Spleen (tissue), 13 donors: ENCODE results near the gene PCSK7. TPM values are rescaled to one million over a fixed set of nuclear protein-coding genes. Genes with fewer than 3 reads are reported as not detected.

Experiments
- DNase-seq: peaks from one replicate; pipeline ENCODE4 v3.0.0-alpha.2; 2020
- H3K27ac ChIP-seq, 8 donors: fragments of 200-600 bp; sonication (generic) in 7 of 8; 1 replicate in 4 of 8; 2 replicates in 4 of 8; pipeline versions ENCODE4 v1.5.0 to v1.8.0; 2016 to 2021; ENCODE audit warnings: inconsistent platforms in 4 of 8, mild to moderate bottlenecking in 4 of 8, moderate library complexity in 1 of 8
- H3K27me3 ChIP-seq, 7 donors: fragments of 200-600 bp; sonication (generic) in 6 of 7; replicated peaks in 1 of 7; 1 replicate in 4 of 7; 2 replicates in 3 of 7; pipeline versions ENCODE4 v1.5.0 to v1.8.0; 2016 to 2021; ENCODE audit warnings: inconsistent platforms in 3 of 7, mild to moderate bottlenecking in 1 of 7
- H3K36me3 ChIP-seq, 6 donors: fragments of 200-600 bp; sonication (generic) in 5 of 6; 1 replicate in 4 of 6; 2 replicates in 2 of 6; pipeline versions ENCODE4 v1.5.0 to v1.8.0; 2016 to 2021; ENCODE audit warnings: inconsistent platforms in 2 of 6
- H3K4me1 ChIP-seq, 6 donors: fragments of 200-600 bp; sonication (generic) in 5 of 6; 1 replicate in 3 of 6; 2 replicates in 3 of 6; pipeline versions ENCODE4 v1.5.0 to v1.8.0; 2016 to 2021; ENCODE audit warnings: inconsistent platforms in 3 of 6
- H3K4me3 ChIP-seq, 8 donors: fragments of 200-600 bp; sonication (generic) in 7 of 8; 1 replicate in 4 of 8; 2 replicates in 4 of 8; pipeline versions ENCODE4 v1.5.0 to v1.8.0; 2016 to 2021; ENCODE audit warnings: inconsistent platforms in 4 of 8, mild to moderate bottlenecking in 4 of 8, moderate library complexity in 2 of 8
- H3K9me3 ChIP-seq, 8 donors: fragments of 200-600 bp; sonication (generic) in 7 of 8; 1 replicate in 4 of 8; 2 replicates in 4 of 8; pipeline versions ENCODE4 v1.5.0 to v1.8.0; 2016 to 2021; ENCODE audit warnings: inconsistent platforms in 4 of 8
- POLR2A ChIP-seq, 3 donors: fragments of 450-650 bp; IDR thresholded peaks; one replicate each; pipeline ENCODE4 v1.5.1; 2017; ENCODE audit warnings: antibody characterized with exemption in 3 of 3, mild to moderate bottlenecking in 1 of 3
- POLR2AphosphoS5 ChIP-seq, 3 donors: sonication (generic); formaldehyde crosslinking; IDR thresholded peaks; one replicate each; pipeline ENCODE4 v1.5.1; 2017; ENCODE audit warnings: antibody characterized with exemption in 3 of 3
- WGBS, 5 donors: extraction: QIAGEN DNeasy Blood & Tissue Kit in 3 of 5; methylation state at CpG; one replicate each; pipeline versions ENCODE4 v1.1.5 to v1.1.7; 2013 to 2018; 5-methylcytosine and 5-hydroxymethylcytosine counted together
- intact Hi-C: fragments of 100-400 bp; cut with DNase I; formaldehyde crosslinking; loops from one replicate; pipeline ENCODE4 v1.15.0; 2023; ENCODE audit warnings: low total_unique reads
- long read RNA-seq, 2 donors: transcript quantifications; one replicate each; lab custom pipeline, GENCODE V29; 2026
- polyA plus RNA-seq, 3 donors: library from polyadenylated mRNA; stranded (reverse); fragments of 200-250 nt; gene quantifications; one replicate each; pipeline ENCODE4 v1.2.1, GENCODE V29; 2013
- total RNA-seq, 7 donors: library from RNA; depleted of rRNA in 3 of 7; stranded (reverse); fragments of >200 nt in 3 of 7; fragmentation: NEBNext Ultra II Directional in 4 of 7; extraction: Animal tissue kit (Norgen Biotek cat#: 25700) in 4 of 7; gene quantifications; one replicate each; pipeline versions ENCODE4 v1.1.0 to v1.2.1, GENCODE V29; 2016 to 2021
- TF ChIP-seq, protein P1 (sequence below), 11 experiments: fragments of 200-600 bp in 7 of 11; fragments of 450-650 bp in 4 of 11; sonication (generic) in 4 of 11; IDR thresholded peaks in 8 of 11; conservative IDR thresholded peaks in 3 of 11; 1 replicate in 7 of 11; 2 replicates in 4 of 11; pipeline versions ENCODE4 v1.4.0 to v1.8.0; 2016 to 2021; ENCODE audit warnings: antibody characterized with exemption in 11 of 11, inconsistent platforms in 4 of 11, mild to moderate bottlenecking in 1 of 11
- donor health status: healthy with polysubstance abuse.
- donor health status: DM: no; HTN: no; CAD: no; lungs with moderate emphysema.
- donor health status: DM: no; HTN: no; CAD: no.
- donor health status: Bipolar disorder and iron deficiency.
- donor health status: healthy.
- donor health status: DM: no; HTN: no; CAD: no.
- donor health status: DM: yes; HTN: yes; CAD: no.

Gene PCSK7, protein sequence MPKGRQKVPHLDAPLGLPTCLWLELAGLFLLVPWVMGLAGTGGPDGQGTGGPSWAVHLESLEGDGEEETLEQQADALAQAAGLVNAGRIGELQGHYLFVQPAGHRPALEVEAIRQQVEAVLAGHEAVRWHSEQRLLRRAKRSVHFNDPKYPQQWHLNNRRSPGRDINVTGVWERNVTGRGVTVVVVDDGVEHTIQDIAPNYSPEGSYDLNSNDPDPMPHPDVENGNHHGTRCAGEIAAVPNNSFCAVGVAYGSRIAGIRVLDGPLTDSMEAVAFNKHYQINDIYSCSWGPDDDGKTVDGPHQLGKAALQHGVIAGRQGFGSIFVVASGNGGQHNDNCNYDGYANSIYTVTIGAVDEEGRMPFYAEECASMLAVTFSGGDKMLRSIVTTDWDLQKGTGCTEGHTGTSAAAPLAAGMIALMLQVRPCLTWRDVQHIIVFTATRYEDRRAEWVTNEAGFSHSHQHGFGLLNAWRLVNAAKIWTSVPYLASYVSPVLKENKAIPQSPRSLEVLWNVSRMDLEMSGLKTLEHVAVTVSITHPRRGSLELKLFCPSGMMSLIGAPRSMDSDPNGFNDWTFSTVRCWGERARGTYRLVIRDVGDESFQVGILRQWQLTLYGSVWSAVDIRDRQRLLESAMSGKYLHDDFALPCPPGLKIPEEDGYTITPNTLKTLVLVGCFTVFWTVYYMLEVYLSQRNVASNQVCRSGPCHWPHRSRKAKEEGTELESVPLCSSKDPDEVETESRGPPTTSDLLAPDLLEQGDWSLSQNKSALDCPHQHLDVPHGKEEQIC
- total RNA-seq (100 to 1,000 TPM in 5 of 7 donors, 10 to 100 TPM in 2; 92.6 to 152 (median 117) TPM), polyA plus RNA-seq (10 to 100 TPM; 27.3 to 53.4 (median 52.3) TPM)
- long read RNA-seq, donor 1, full-length matches to known transcripts = 2 of 2 reads
- long read RNA-seq, donor 1, partial matches to known transcripts = 0 of 2 reads
- long read RNA-seq, donor 1, other reads (novel, unspliced or antisense) = 0 of 2 reads
- long read RNA-seq, donor 2, full-length matches to known transcripts = 1 of 1 reads
- long read RNA-seq, donor 2, partial matches to known transcripts = 0 of 1 reads
- long read RNA-seq, donor 2, other reads (novel, unspliced or antisense) = 0 of 1 reads

DNA sequence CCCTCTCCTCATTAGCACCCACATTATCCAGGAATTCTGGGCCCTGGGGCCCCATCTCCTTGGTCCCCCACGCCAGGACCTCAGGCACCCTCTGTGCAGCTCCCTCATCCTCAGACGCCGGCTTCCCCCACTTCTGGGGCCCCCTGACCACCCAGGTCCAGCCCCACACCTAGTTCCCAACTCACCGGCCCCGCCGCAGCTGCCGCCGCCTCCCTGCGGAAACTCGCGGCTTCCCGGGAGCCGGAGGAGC lies at the start of gene PCSK7:
Gene PCSK7, minus strand, starts transcription at position 232 of the 250 bp plus-strand sequence. CDS start 2,229 bp downstream, outside the sequence.
- intact Hi-C loops = loop anchor here (10.0 kb wide), 1 partner anchor 93 kb away; the partner anchor contains the start of gene CEP164
- no peak for DNase-seq
- H3K9me3 ChIP-seq = no peaks in the 10 kb centered on the region
- 0 to 1% (median 1%) methylated on average over 8 to 13 of the region's 13 CpGs for WGBS, 5 donors
- TF ChIP-seq, protein P1, sequence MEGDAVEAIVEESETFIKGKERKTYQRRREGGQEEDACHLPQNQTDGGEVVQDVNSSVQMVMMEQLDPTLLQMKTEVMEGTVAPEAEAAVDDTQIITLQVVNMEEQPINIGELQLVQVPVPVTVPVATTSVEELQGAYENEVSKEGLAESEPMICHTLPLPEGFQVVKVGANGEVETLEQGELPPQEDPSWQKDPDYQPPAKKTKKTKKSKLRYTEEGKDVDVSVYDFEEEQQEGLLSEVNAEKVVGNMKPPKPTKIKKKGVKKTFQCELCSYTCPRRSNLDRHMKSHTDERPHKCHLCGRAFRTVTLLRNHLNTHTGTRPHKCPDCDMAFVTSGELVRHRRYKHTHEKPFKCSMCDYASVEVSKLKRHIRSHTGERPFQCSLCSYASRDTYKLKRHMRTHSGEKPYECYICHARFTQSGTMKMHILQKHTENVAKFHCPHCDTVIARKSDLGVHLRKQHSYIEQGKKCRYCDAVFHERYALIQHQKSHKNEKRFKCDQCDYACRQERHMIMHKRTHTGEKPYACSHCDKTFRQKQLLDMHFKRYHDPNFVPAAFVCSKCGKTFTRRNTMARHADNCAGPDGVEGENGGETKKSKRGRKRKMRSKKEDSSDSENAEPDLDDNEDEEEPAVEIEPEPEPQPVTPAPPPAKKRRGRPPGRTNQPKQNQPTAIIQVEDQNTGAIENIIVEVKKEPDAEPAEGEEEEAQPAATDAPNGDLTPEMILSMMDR (IDR thresholded peaks at IDR 0.05 in 8 of 11, conservative IDR thresholded peaks at IDR 0.05 in 3 of 11) = no peak
- TF ChIP-seq POLR2A (IDR thresholded peaks at IDR 0.05) = peak in 1 of 3 donors; percentile 18
- TF ChIP-seq POLR2AphosphoS5 (IDR thresholded peaks at IDR 0.05) = peak; percentile 70 to 85 (median 79)
- peak within 1 kb of the TSS; percentile 81 to 95 (median 91) for H3K4me3 ChIP-seq
- peaks cover 34 to 60% (median 48%) of the 10 kb centered on the region in 6 donors for H3K4me1 ChIP-seq
- no peaks in the 10 kb centered on the region for H3K27me3 ChIP-seq
- H3K36me3 ChIP-seq = peaks cover 0 to 48% (median 31%) of the 10 kb centered on the region in 6 donors
- peak within 1 kb of the TSS; percentile 91 to 98 (median 94) for H3K27ac ChIP-seq

DNA sequence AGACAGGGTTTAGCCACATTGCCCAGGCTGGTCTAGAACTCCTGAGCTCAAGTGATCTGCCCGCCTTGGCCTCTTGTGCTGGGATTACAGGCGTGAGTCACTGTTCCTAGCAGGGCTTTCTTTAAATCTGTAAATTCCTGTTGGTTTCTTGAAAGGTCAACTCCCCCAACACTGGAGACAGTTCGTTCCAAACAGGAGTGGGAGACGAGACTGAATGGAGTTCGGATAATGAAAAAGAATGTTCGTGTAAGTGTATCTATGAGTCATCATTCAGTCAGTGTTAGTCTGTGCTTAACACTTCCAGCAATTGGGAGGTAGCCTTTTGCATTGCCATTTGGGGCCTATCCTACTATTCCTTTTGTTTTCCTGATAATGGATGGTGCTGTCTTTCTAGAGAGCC lies 49.3 kb upstream of the PCSK7 start:
- Histone ChIP-seq H3K4me1 (peaks cover 0 to 3% (median 0%) of the 10 kb centered on the region in 6 donors), H3K27me3 (no peaks in the 10 kb centered on the region), H3K36me3 (peaks cover 0 to 81% (median 57%) of the 10 kb centered on the region in 6 donors), H3K4me3 (no peak overlapping the region), H3K27ac (no peak overlapping the region), H3K9me3 (no peaks in the 10 kb centered on the region)
- no peak for DNase-seq
- 86 to 97% (median 90%) methylated on average over 6 of the region's 6 CpGs for WGBS, 5 donors
- TF ChIP-seq POLR2A (IDR thresholded peaks at IDR 0.05) (no peak), POLR2AphosphoS5 (IDR thresholded peaks at IDR 0.05) (no peak)
- TF ChIP-seq, protein P1 (IDR thresholded peaks at IDR 0.05 in 8 of 11, conservative IDR thresholded peaks at IDR 0.05 in 3 of 11) = no peak
- intact Hi-C loops = no loop called here

DNA sequence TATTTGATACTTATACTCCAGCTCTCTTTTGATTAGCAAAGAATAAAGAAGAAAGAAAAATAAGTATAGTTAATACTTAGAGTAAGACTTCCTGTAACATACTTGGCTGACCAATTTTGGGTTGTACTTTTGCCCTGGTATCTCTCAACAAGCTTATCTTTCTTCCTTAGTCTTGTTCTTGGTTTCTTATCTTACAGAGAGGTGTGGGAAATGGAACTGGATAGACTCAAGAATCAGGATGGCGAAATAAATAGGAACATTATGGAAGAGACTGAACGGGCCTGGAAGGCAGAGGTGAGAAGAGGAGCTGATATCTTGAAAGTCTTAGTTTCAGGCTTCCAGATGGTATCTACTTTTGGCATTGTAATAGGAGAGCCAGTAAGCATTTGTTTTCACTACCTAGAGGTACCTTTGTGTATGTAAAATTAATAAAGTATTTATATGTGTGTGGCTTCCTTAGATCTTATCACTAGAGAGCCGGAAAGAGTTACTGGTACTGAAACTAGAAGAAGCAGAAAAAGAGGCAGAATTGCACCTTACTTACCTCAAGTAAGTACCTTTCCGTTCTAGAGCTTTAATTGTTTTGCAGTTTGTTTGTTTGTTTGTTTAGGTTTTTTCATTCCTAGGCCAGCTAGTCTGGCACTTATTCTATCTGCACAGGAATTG lies 48.0 kb upstream of the PCSK7 start:
- TF ChIP-seq, protein P1 (IDR thresholded peaks at IDR 0.05 in 8 of 11, conservative IDR thresholded peaks at IDR 0.05 in 3 of 11) = no peak
- TF ChIP-seq POLR2AphosphoS5 (IDR thresholded peaks at IDR 0.05) = no peak
- no peaks in the 10 kb centered on the region for H3K27me3 ChIP-seq
- H3K4me3 ChIP-seq = peak overlapping the region in 1 of 8 donors; percentile 8
- no peak for DNase-seq
- peak overlapping the region in 5 of 8 donors; percentile 5 to 66 (median 45) for H3K27ac ChIP-seq
- H3K36me3 ChIP-seq = peaks cover 0 to 80% (median 45%) of the 10 kb centered on the region in 6 donors
- no peaks in the 10 kb centered on the region for H3K9me3 ChIP-seq
- intact Hi-C loops = no loop called here
- peaks cover 0 to 3% (median 0%) of the 10 kb centered on the region in 6 donors for H3K4me1 ChIP-seq
- 74 to 80% (median 78%) methylated on average over 4 of the region's 4 CpGs for WGBS, 5 donors
